Nephron progenitor cell (in vitro differentiated cells): ENCODE results near the gene RASSF5.

Source experiments
- DNase-seq: peaks from one replicate; pipeline ENCODE4 v3.0.0; 2021
- H3K27ac Mint-ChIP-seq: 2 replicates; pipeline ENCODE4 v1.8.0; 2021; ENCODE audit warnings: mild to moderate bottlenecking, moderate library complexity, mixed read lengths
- H3K27me3 Mint-ChIP-seq: 2 replicates; pipeline ENCODE4 v1.8.0; 2021; ENCODE audit warnings: mild to moderate bottlenecking, low read depth, mixed read lengths; ENCODE audit not compliant: poor library complexity
- H3K36me3 Mint-ChIP-seq: 2 replicates; pipeline ENCODE4 v1.8.0; 2021; ENCODE audit warnings: low read depth, mixed read lengths
- H3K4me1 Mint-ChIP-seq: 2 replicates; pipeline ENCODE4 v1.8.0; 2021; ENCODE audit warnings: mixed read lengths
- H3K4me3 Mint-ChIP-seq: 2 replicates; pipeline ENCODE4 v1.8.0; 2021; ENCODE audit warnings: mild to moderate bottlenecking, moderate library complexity, mixed read lengths
- H3K9me3 Mint-ChIP-seq: 2 replicates; pipeline ENCODE4 v1.8.0; 2021; ENCODE audit warnings: mild to moderate bottlenecking, moderate library complexity, mixed read lengths
- TF ChIP-seq, protein P1 (sequence below): fragments of 200-600 bp; sonication (generic); IDR thresholded peaks from 2 replicates; pipeline ENCODE4 v1.5.0; 2021; ENCODE audit warnings: antibody characterized with exemption

RASSF5 gene

DNA sequence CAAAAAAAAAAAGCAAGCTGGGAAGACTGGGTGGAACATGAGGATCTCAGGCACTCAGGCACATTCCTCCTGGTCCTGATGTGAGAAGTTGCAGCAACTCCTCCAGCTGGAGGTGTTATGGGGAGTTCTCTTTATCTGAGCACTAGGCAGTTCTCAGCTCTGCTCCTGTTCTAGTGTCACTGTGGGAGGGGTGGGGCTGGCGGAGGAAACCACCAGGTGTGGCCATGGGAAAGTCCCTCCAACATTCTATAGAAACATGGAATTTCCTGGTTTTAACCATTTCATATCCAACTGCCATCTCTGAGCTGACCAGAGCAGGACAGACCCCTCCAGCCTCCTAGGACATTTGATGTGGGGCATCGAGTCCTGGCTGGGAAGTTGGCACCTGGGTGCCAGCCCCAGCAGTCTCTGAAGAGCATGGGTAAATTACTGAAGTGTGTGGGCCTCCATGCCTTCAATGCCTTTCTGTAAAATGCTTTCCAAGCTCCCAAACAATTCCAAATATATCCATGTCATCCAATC lies 37.9 kb upstream of the RASSF5 start:
- H3K36me3 Mint-ChIP-seq, result peaks cover 9% of the 10 kb centered on the region
- no peak for DNase-seq
- peak overlapping the region; percentile 86 for H3K4me3 Mint-ChIP-seq
- peaks cover 83% of the 10 kb centered on the region for H3K4me1 Mint-ChIP-seq
- TF ChIP-seq, protein P1, sequence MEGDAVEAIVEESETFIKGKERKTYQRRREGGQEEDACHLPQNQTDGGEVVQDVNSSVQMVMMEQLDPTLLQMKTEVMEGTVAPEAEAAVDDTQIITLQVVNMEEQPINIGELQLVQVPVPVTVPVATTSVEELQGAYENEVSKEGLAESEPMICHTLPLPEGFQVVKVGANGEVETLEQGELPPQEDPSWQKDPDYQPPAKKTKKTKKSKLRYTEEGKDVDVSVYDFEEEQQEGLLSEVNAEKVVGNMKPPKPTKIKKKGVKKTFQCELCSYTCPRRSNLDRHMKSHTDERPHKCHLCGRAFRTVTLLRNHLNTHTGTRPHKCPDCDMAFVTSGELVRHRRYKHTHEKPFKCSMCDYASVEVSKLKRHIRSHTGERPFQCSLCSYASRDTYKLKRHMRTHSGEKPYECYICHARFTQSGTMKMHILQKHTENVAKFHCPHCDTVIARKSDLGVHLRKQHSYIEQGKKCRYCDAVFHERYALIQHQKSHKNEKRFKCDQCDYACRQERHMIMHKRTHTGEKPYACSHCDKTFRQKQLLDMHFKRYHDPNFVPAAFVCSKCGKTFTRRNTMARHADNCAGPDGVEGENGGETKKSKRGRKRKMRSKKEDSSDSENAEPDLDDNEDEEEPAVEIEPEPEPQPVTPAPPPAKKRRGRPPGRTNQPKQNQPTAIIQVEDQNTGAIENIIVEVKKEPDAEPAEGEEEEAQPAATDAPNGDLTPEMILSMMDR, result no peak
- peaks cover 15% of the 10 kb centered on the region for H3K27me3 Mint-ChIP-seq
- no peaks in the 10 kb centered on the region for H3K9me3 Mint-ChIP-seq
- H3K27ac Mint-ChIP-seq, result no peak overlapping the region

DNA sequence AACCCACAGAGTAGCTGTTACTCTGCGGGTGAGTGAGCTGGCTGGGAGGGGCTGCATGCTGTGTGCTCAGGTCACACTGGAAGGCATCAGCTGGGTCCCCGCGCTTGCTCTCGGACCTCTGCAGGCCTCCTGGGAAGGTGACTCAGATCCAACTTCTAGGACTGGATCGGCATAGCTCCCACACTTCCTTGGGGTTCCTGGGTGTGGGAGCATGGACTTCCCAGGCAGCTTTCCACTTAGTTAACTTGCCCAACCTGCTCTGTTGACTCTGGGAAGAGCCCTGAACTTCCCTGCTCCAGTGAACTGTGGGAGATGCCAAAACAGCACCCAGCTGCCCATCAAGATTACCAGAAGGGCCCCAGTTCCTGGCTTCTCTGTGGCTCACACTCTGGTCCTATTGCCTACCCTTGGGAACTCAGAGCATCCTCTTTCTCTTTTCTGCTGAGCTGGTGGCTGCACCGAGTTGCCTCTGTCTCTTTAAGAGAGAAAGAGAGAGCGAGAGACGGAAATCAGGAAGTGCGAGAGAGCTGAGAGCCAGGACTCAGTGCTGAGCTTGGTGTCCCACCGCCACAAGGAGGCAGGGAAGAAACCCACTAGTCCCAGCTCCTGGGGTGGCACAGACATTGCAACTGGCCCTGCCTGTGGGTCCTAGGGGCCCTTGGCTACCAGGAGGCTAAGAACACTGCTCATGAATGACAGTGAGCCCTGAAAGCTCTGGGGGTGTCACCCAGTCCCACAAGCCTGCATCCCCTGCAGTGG lies 37.2 kb upstream of the RASSF5 start, which contains the start of gene IKBKE:
TSS of gene IKBKE (plus strand) at position 544 of the 759 bp plus-strand sequence. CDS start 2,752 bp downstream, outside the sequence.
- H3K4me1 Mint-ChIP-seq, result peaks cover 83% of the 10 kb centered on the region
- TF ChIP-seq, protein P1, result no peak
- H3K27me3 Mint-ChIP-seq, result peaks cover 16% of the 10 kb centered on the region
- H3K9me3 Mint-ChIP-seq, result no peaks in the 10 kb centered on the region
- peak within 1 kb of the TSS; percentile 86 for H3K4me3 Mint-ChIP-seq
- DNase-seq, result peak; percentile 35
- H3K27ac Mint-ChIP-seq, result peak within 1 kb of the TSS; percentile 44
- H3K36me3 Mint-ChIP-seq, result peaks cover 12% of the 10 kb centered on the region

DNA sequence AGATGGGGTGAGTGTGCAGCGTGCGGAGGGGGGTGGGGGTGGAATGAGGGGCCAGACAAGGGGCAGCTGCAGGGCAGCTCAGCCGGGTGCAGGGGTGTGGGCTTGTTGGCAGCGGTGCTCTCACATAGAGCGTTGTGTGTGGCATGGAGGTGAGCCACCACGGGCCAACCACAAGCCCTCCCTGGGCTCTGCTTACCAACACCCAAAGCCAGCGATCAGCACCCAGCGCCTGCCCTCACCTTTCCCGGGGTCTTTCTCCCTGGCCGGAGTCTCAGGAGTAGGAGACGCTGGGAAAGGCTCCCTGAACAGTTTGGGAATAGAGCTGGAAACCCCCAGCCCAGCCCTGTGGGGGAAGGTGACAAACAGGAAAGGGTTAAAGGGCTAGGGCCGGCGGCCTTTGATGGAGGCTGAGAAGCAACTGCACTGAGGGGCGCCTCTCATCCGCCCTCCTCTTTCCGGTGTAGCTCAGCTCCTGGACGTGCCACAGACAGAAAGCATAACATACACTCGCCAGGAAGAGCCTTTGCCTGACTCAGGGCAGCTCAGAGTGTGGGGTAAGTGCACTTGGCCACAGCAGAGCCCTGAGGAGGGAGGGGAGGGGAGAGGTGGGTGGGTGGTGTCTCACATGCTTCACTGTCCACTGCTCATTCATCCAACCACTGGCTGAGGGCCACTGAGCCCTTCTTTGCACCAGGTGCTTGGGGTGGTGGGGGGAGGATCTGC lies 36.5 kb upstream of the RASSF5 start:
- Mint-ChIP-seq H3K27me3 (peaks cover 20% of the 10 kb centered on the region), H3K4me1 (peaks cover 83% of the 10 kb centered on the region), H3K27ac (peak overlapping the region; percentile 35), H3K9me3 (no peaks in the 10 kb centered on the region), H3K4me3 (peak overlapping the region; percentile 86), H3K36me3 (peaks cover 19% of the 10 kb centered on the region)
- peak; percentile 45 for DNase-seq
- TF ChIP-seq, protein P1, result no peak

DNA sequence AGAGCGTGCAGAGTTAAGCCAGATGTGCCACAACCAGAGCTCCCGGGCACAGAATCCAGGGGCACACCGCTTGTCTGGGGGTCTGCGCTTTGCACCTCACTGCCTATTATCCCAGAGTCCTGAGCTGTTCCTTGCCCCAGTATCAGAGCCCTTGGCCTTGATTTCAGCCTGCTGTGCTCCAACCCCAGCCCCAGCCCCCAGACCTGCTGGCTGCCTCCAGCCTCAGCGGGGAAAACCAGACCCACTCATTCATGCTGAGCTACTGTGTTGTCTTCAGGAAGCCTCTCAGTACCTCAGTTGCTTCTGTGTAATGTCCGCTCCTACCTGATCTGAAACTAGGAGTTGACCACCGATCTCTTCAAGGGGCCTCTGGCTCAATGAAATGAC lies 35.9 kb upstream of the RASSF5 start:
- H3K36me3 Mint-ChIP-seq, result peaks cover 22% of the 10 kb centered on the region
- DNase-seq, result no peak
- H3K4me3 Mint-ChIP-seq, result peak overlapping the region; percentile 86
- no peaks in the 10 kb centered on the region for H3K9me3 Mint-ChIP-seq
- TF ChIP-seq, protein P1, result no peak
- peaks cover 20% of the 10 kb centered on the region for H3K27me3 Mint-ChIP-seq
- H3K4me1 Mint-ChIP-seq, result peaks cover 78% of the 10 kb centered on the region
- peak overlapping the region; percentile 29 for H3K27ac Mint-ChIP-seq

DNA sequence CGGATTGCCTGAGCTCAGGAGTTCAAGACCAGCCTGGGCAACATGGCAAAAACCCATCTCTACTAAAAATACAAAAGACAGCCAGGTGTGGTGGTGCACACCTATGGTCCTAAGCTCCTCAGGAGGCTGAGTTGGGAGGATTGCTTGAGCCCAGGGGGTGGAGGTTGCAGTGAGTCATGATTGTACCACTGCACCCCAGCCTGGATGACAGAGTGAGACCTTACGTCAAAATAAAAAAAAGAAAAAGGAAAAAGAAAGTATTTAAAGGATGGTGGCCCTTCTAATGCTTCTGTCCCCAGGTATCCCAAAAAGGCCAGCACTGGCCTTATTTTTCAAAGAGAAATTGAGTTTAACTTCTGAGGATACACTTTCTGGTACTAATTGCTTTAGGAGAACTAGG lies 35.3 kb upstream of the RASSF5 start:
- TF ChIP-seq, protein P1, result no peak
- peaks cover 72% of the 10 kb centered on the region for H3K4me1 Mint-ChIP-seq
- H3K9me3 Mint-ChIP-seq, result no peaks in the 10 kb centered on the region
- H3K36me3 Mint-ChIP-seq, result peaks cover 27% of the 10 kb centered on the region
- peaks cover 17% of the 10 kb centered on the region for H3K27me3 Mint-ChIP-seq
- H3K4me3 Mint-ChIP-seq, result peak overlapping the region; percentile 86
- H3K27ac Mint-ChIP-seq, result peak overlapping the region; percentile 29
- DNase-seq, result no peak
